Gastrocnemius medialis (tissue), 4 donors: Measurements from ENCODE around the gene DNAJC1. TPM values are rescaled to one million over a fixed set of nuclear protein-coding genes. Genes with fewer than 3 reads are reported as not detected.

Experiments
- ATAC-seq, 2 donors: fragments of 150-250 bp; one replicate each; pipeline ENCODE4 v1.9.1; 2016
- DNase-seq, 2 donors: peaks; one replicate each; pipeline ENCODE4 v3.0.0-alpha.2; 2019
- H3K27ac ChIP-seq, 4 donors: fragments of 200-600 bp; sonication (generic); 1 replicate in 1 of 4; 2 replicates in 3 of 4; pipeline ENCODE4 v1.5.1; 2016 to 2018; ENCODE audit warnings: mild to moderate bottlenecking in 2 of 4, moderate library complexity in 1 of 4
- H3K27me3 ChIP-seq, 3 donors: fragments of 200-600 bp; sonication (generic) in 2 of 3; 1 replicate in 1 of 3; 2 replicates in 2 of 3; pipeline versions ENCODE4 v1.5.1 to v1.6.0; 2016 to 2019; ENCODE audit warnings: mild to moderate bottlenecking in 1 of 3, moderate library complexity in 1 of 3
- H3K36me3 ChIP-seq, 2 donors: fragments of 200-600 bp; sonication (generic) in 1 of 2; one replicate each; pipeline ENCODE4 v1.5.1; 2017 to 2018
- H3K4me1 ChIP-seq, 2 donors: fragments of 200-600 bp; sonication (generic) in 1 of 2; one replicate each; pipeline ENCODE4 v1.5.1; 2016 to 2017; ENCODE audit warnings: mild to moderate bottlenecking in 2 of 2
- H3K4me3 ChIP-seq, 4 donors: fragments of 200-600 bp; sonication (generic) in 3 of 4; 1 replicate in 1 of 4; 2 replicates in 3 of 4; pipeline ENCODE4 v1.5.1; 2016 to 2019; ENCODE audit warnings: mild to moderate bottlenecking in 2 of 4
- H3K9me3 ChIP-seq, 3 donors: fragments of 200-600 bp; sonication (generic) in 2 of 3; 1 replicate in 1 of 3; 2 replicates in 2 of 3; pipeline ENCODE4 v1.5.1; 2016 to 2019
- CTCF ChIP-seq, 5 experiments: fragments of 450-650 bp in 3 of 5; fragments of 200-600 bp in 2 of 5; sonication (generic) in 2 of 5; IDR thresholded peaks in 4 of 5; conservative IDR thresholded peaks in 1 of 5; 1 replicate in 4 of 5; 2 replicates in 1 of 5; pipeline ENCODE4 v1.5.1; 2016 to 2019; ENCODE audit warnings: antibody characterized with exemption in 5 of 5, mild to moderate bottlenecking in 3 of 5, moderate library complexity in 3 of 5
- POLR2A ChIP-seq, 2 donors: fragments of 450-650 bp; IDR thresholded peaks; one replicate each; pipeline ENCODE4 v1.6.1; 2017; ENCODE audit warnings: antibody characterized with exemption in 2 of 2, mild to moderate bottlenecking in 2 of 2, moderate library complexity in 2 of 2
- in situ Hi-C, 4 donors: fragments of 200-750 bp; cut with MboI; loops; one replicate each; pipeline versions ENCODE4 v1.15.0 to v1.8.0; 2017; ENCODE audit warnings: low sequenced_read_pairs in 4 of 4
- intact Hi-C: fragments of 100-400 bp; cut with DNase I; formaldehyde crosslinking; loops from one replicate; pipeline ENCODE4 v1.15.1; 2023; ENCODE audit warnings: low total_unique reads
- total RNA-seq, 4 donors: library from RNA; depleted of rRNA; stranded (reverse); fragments of >200 nt; gene quantifications; one replicate each; pipeline versions ENCODE4 v1.1.0 to v1.2.3, GENCODE V29; 2016

DNAJC1 gene
- total RNA-seq, 4 donors from 2014 or later = 24.1 to 56.4 (median 35.7) TPM

- DNase-seq (no peak), ATAC-seq (no peak)
- TF ChIP-seq CTCF (IDR thresholded peaks at IDR 0.05 in 4 of 5, conservative IDR thresholded peaks at IDR 0.05 in 1 of 5) = no peak
- TF ChIP-seq POLR2A (IDR thresholded peaks at IDR 0.05) = no peak
- in situ Hi-C loops = loop anchor here in 2 of 4 donors (25.0 kb wide), 1 partner anchor 462 kb away; no protein-coding TSS in a partner anchor
- Histone ChIP-seq H3K4me1 (no peaks in the 10 kb centered on the region), H3K9me3 (no peaks in the 10 kb centered on the region), H3K36me3 (peaks cover 0 to under 1% of the 10 kb centered on the region in 2 donors), H3K27ac (no peak overlapping the region), H3K27me3 (no peaks in the 10 kb centered on the region), H3K4me3 (no peak overlapping the region)
- intact Hi-C loops = no loop called here
These were observed 253.7 kb downstream of the DNAJC1 start for GRCh38 chr10:21749788-21750187.

- H3K4me1 ChIP-seq = no peaks in the 10 kb centered on the region
- H3K36me3 ChIP-seq = peaks cover 0 to 18% of the 10 kb centered on the region in 2 donors
- in situ Hi-C loops (loop anchor here in 2 of 4 donors (25.0 kb wide), 1 partner anchor 461 kb away; no protein-coding TSS in a partner anchor), intact Hi-C loops (no loop called here)
- no peaks in the 10 kb centered on the region for H3K9me3 ChIP-seq
- no peak for TF ChIP-seq POLR2A (IDR thresholded peaks at IDR 0.05)
- TF ChIP-seq CTCF (IDR thresholded peaks at IDR 0.05 in 4 of 5, conservative IDR thresholded peaks at IDR 0.05 in 1 of 5) = no peak
- DNase-seq = no peak
- no peak overlapping the region for H3K27ac ChIP-seq
- H3K4me3 ChIP-seq = no peak overlapping the region
- H3K27me3 ChIP-seq = no peaks in the 10 kb centered on the region
- ATAC-seq = no peak
These were observed 255.7 kb downstream of the DNAJC1 start for GRCh38 chr10:21747809-21748208.

GRCh38 chr10:21746118-21746517, 257.4 kb downstream of the DNAJC1 start:
- intact Hi-C loops = no loop called here

GRCh38 chr10:21744223-21744622, 259.3 kb downstream of the DNAJC1 start:
- intact Hi-C loops (no loop called here), in situ Hi-C loops (loop anchor here in 2 of 4 donors (25.0 kb wide), 1 partner anchor 457 kb away; no protein-coding TSS in a partner anchor)
- ATAC-seq (no peak), DNase-seq (no peak)
- Histone ChIP-seq H3K4me1 (no peaks in the 10 kb centered on the region), H3K27me3 (no peaks in the 10 kb centered on the region), H3K9me3 (no peaks in the 10 kb centered on the region), H3K27ac (no peak overlapping the region), H3K36me3 (peaks cover 0 to 41% of the 10 kb centered on the region in 2 donors), H3K4me3 (no peak overlapping the region)
- TF ChIP-seq CTCF (IDR thresholded peaks at IDR 0.05 in 4 of 5, conservative IDR thresholded peaks at IDR 0.05 in 1 of 5) (no peak), POLR2A (IDR thresholded peaks at IDR 0.05) (no peak)

More at GRCh38 chr10:21746118-21746517, 257.4 kb downstream of the DNAJC1 start:
- in situ Hi-C loops = loop anchor here in 2 of 4 donors (25.0 kb wide), 1 partner anchor 459 kb away; no protein-coding TSS in a partner anchor
- no peaks in the 10 kb centered on the region for H3K27me3 ChIP-seq
- peaks cover 0 to 30% of the 10 kb centered on the region in 2 donors for H3K36me3 ChIP-seq
- no peaks in the 10 kb centered on the region for H3K9me3 ChIP-seq
- TF ChIP-seq POLR2A (IDR thresholded peaks at IDR 0.05) (no peak), CTCF (IDR thresholded peaks at IDR 0.05 in 4 of 5, conservative IDR thresholded peaks at IDR 0.05 in 1 of 5) (no peak)
- H3K4me3 ChIP-seq = no peak overlapping the region
- H3K4me1 ChIP-seq = no peaks in the 10 kb centered on the region
- ATAC-seq = no peak
- H3K27ac ChIP-seq = no peak overlapping the region
- no peak for DNase-seq
